PFSK-1 (cell line): ENCODE data around the gene FRRS1L.

Source experiments
- FOXP2 ChIP-seq: optimal IDR thresholded peaks from 2 replicates; pipeline ENCODE3; 2011; ENCODE audit warnings: borderline replicate concordance, control low read depth, inconsistent platforms; ENCODE audit not compliant: insufficient read depth; ENCODE audit errors: extremely low read length, extremely low read depth
- POLR2AphosphoS5 ChIP-seq: IDR thresholded peaks from 2 replicates; pipeline ENCODE4 v1.6.1; 2012; ENCODE audit warnings: low read depth, mild to moderate bottlenecking, control low read depth, low read length, moderate library complexity
- SIN3A ChIP-seq: IDR thresholded peaks from 2 replicates; pipeline ENCODE4 v1.6.1; 2012; ENCODE audit warnings: mild to moderate bottlenecking, low read length, moderate library complexity, borderline replicate concordance; ENCODE audit not compliant: insufficient read depth
- TAF1 ChIP-seq: IDR thresholded peaks from 2 replicates; pipeline ENCODE4 v1.6.1; 2012; ENCODE audit warnings: low read length, control low read depth, borderline replicate concordance; ENCODE audit not compliant: insufficient read depth
- TF ChIP-seq, protein P1 (sequence below), 2 experiments: IDR thresholded peaks; 2 replicates each; pipeline versions ENCODE4 v1.6.1 to v1.8.0; 2011 to 2012; ENCODE audit warnings: low read depth in 2 of 2, low read length in 2 of 2, control low read depth in 1 of 2, inconsistent platforms in 1 of 2, mild to moderate bottlenecking in 1 of 2, moderate library complexity in 1 of 2; ENCODE audit not compliant: insufficient read depth in 1 of 2

The FRRS1L gene

DNA sequence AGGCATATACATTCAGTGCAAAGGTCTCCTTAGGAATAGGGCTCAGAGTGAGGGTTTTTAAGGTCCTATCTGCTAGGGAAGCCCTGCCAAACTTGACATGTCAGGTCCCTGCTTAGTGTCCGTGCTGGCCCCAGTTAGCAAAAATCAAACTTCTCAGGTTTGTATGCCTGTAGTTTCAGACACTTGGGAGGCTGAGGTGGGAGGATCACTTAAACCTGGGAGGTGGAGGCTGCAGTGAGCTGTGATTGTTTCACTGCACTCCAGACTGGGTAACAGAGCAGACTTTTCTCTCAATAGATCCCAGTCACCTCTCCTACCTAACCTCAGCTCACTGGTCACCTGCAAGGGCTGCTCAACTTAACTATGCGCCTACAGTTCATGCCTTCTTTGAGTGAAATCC, 28.6 kb downstream of the FRRS1L start:
- TF ChIP-seq, protein P1, sequence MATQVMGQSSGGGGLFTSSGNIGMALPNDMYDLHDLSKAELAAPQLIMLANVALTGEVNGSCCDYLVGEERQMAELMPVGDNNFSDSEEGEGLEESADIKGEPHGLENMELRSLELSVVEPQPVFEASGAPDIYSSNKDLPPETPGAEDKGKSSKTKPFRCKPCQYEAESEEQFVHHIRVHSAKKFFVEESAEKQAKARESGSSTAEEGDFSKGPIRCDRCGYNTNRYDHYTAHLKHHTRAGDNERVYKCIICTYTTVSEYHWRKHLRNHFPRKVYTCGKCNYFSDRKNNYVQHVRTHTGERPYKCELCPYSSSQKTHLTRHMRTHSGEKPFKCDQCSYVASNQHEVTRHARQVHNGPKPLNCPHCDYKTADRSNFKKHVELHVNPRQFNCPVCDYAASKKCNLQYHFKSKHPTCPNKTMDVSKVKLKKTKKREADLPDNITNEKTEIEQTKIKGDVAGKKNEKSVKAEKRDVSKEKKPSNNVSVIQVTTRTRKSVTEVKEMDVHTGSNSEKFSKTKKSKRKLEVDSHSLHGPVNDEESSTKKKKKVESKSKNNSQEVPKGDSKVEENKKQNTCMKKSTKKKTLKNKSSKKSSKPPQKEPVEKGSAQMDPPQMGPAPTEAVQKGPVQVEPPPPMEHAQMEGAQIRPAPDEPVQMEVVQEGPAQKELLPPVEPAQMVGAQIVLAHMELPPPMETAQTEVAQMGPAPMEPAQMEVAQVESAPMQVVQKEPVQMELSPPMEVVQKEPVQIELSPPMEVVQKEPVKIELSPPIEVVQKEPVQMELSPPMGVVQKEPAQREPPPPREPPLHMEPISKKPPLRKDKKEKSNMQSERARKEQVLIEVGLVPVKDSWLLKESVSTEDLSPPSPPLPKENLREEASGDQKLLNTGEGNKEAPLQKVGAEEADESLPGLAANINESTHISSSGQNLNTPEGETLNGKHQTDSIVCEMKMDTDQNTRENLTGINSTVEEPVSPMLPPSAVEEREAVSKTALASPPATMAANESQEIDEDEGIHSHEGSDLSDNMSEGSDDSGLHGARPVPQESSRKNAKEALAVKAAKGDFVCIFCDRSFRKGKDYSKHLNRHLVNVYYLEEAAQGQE (IDR thresholded peaks at IDR 0.05; ENCODE audit: insufficient read depth in 1 of 2, low read depth in 2 of 2, low read length in 2 of 2): no peak
- no peak for TF ChIP-seq FOXP2
- TF ChIP-seq POLR2AphosphoS5: no peak
- no peak for TF ChIP-seq SIN3A
- no peak for TF ChIP-seq TAF1

DNA sequence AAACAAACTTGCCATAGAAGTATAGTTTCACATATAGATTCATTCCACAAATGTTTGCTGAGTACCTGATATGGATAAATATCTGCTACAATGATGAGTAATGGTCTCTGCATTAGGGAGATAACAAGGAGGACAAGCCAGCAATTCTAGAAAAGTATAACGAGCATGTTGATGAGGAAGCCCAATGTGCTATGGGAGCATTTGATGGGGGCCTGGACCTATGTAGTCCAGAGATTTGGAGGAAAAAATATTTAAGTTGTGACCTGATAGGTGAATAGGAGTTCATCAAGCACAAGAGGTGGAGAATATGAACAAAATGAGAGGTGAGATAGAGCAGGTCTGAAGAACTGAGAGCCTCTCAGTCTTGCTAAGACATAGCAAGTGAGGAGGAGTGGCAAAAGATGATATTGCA, 32.9 kb downstream of the FRRS1L start:
- TF ChIP-seq, protein P1 (IDR thresholded peaks at IDR 0.05; ENCODE audit: insufficient read depth in 1 of 2, low read depth in 2 of 2, low read length in 2 of 2): no peak
- no peak for TF ChIP-seq TAF1
- TF ChIP-seq FOXP2: no peak
- TF ChIP-seq SIN3A: no peak
- no peak for TF ChIP-seq POLR2AphosphoS5

DNA sequence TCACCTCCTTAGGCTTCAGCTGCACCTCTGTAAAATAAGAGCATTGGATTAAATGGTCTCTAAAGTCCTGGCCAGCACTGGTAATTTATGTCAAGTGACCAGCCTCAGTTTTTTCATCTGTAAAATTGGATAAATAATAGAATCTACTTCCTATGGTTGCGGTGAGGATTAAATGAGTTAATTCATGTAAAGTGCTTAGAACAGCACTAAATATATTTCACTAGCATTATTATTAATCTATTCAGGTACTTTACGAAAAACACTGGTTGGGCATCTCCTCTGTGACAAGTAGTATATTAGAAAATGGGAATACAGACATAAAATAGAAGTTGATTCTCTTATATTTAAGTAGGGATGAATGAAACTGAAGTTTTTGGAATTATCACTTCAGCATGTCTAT, 33.5 kb downstream of the FRRS1L start:
- no peak for TF ChIP-seq POLR2AphosphoS5
- TF ChIP-seq TAF1: no peak
- TF ChIP-seq, protein P1 (IDR thresholded peaks at IDR 0.05; ENCODE audit: insufficient read depth in 1 of 2, low read depth in 2 of 2, low read length in 2 of 2): no peak
- TF ChIP-seq FOXP2: no peak
- no peak for TF ChIP-seq SIN3A

DNA sequence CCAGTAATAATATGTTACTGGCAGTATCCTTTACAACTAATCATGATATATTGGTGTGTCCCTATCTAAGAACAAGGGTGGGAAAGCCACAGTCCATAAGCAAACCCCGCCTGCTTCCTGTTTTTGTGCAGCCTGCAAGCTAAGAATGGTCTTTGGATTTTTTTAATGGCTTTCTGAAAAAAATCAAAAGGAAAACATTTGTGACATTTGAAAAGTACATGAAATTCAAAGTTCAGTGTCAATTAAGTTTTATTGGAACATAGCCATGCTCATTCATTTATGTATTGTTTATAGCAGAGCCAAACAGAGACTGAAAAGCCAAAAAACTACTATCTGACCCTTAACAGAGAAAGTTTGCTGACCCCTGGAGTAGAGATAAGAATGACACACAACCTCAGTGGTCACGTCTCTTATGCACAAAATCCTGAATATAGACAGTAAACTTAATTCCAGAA, 34.5 kb downstream of the FRRS1L start:
- TF ChIP-seq FOXP2 (no peak), SIN3A (no peak), TAF1 (no peak), POLR2AphosphoS5 (no peak)
- TF ChIP-seq, protein P1 (IDR thresholded peaks at IDR 0.05; ENCODE audit: insufficient read depth in 1 of 2, low read depth in 2 of 2, low read length in 2 of 2): no peak
